WTC11 (cell line): ENCODE data around the gene KCNH3.

Experiments
- CREB1 ChIP-seq: sonication (generic); formaldehyde crosslinking; IDR thresholded peaks from 2 replicates; pipeline ENCODE4 v1.8.0; 2023; ENCODE audit warnings: mild to moderate bottlenecking, missing genetic modification reagents
- ZBTB21 ChIP-seq: sonication (generic); formaldehyde crosslinking; IDR thresholded peaks from 2 replicates; pipeline ENCODE4 v1.8.1; 2023; ENCODE audit warnings: mild to moderate bottlenecking, missing genetic modification reagents, borderline replicate concordance
- ZNF671 ChIP-seq: fragments of 250-450 bp; sonication (Bioruptor Pico); IDR thresholded peaks from 2 replicates; pipeline ENCODE4 v1.8.0; 2021; ENCODE audit warnings: mild to moderate bottlenecking
- TF ChIP-seq, protein P1 (sequence below): sonication (generic); formaldehyde crosslinking; IDR thresholded peaks from 2 replicates; pipeline ENCODE4 v1.8.1; 2023; ENCODE audit warnings: mild to moderate bottlenecking, missing genetic modification reagents
- TF ChIP-seq, protein P2 (sequence below): sonication (generic); formaldehyde crosslinking; IDR thresholded peaks from 2 replicates; pipeline ENCODE4 v1.8.1; 2023; ENCODE audit warnings: mild to moderate bottlenecking, missing genetic modification reagents, borderline replicate concordance
- TF ChIP-seq, protein P3 (sequence below): fragments of 200-600 bp; IDR thresholded peaks from 2 replicates; pipeline ENCODE4 v1.8.0; 2022; ENCODE audit warnings: antibody characterized with exemption

DNA sequence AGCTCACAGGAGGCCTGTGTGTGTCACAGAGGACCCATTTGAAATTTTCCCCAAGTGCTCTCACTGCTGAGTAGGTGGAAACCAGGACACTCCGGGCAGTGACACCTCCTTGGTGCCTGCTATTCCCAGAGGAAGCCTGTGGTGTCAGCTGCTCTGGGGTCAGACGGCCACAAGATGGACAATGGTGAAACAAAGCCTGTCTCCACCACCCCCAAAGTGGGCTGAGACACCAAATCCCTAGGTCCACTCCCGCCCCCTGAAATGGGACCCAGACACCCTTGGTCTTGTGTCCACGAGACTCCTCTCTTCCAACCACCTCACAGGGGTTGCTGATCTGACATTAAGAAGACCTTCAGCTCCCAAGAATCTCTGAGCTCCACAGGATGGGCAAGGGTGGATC, 7.0 kb downstream of the KCNH3 start:
- TF ChIP-seq ZBTB21 (CRISPR knock-in tag), result no peak
- TF ChIP-seq, protein P1, sequence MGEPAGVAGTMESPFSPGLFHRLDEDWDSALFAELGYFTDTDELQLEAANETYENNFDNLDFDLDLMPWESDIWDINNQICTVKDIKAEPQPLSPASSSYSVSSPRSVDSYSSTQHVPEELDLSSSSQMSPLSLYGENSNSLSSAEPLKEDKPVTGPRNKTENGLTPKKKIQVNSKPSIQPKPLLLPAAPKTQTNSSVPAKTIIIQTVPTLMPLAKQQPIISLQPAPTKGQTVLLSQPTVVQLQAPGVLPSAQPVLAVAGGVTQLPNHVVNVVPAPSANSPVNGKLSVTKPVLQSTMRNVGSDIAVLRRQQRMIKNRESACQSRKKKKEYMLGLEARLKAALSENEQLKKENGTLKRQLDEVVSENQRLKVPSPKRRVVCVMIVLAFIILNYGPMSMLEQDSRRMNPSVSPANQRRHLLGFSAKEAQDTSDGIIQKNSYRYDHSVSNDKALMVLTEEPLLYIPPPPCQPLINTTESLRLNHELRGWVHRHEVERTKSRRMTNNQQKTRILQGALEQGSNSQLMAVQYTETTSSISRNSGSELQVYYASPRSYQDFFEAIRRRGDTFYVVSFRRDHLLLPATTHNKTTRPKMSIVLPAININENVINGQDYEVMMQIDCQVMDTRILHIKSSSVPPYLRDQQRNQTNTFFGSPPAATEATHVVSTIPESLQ, result no peak
- TF ChIP-seq, protein P2, sequence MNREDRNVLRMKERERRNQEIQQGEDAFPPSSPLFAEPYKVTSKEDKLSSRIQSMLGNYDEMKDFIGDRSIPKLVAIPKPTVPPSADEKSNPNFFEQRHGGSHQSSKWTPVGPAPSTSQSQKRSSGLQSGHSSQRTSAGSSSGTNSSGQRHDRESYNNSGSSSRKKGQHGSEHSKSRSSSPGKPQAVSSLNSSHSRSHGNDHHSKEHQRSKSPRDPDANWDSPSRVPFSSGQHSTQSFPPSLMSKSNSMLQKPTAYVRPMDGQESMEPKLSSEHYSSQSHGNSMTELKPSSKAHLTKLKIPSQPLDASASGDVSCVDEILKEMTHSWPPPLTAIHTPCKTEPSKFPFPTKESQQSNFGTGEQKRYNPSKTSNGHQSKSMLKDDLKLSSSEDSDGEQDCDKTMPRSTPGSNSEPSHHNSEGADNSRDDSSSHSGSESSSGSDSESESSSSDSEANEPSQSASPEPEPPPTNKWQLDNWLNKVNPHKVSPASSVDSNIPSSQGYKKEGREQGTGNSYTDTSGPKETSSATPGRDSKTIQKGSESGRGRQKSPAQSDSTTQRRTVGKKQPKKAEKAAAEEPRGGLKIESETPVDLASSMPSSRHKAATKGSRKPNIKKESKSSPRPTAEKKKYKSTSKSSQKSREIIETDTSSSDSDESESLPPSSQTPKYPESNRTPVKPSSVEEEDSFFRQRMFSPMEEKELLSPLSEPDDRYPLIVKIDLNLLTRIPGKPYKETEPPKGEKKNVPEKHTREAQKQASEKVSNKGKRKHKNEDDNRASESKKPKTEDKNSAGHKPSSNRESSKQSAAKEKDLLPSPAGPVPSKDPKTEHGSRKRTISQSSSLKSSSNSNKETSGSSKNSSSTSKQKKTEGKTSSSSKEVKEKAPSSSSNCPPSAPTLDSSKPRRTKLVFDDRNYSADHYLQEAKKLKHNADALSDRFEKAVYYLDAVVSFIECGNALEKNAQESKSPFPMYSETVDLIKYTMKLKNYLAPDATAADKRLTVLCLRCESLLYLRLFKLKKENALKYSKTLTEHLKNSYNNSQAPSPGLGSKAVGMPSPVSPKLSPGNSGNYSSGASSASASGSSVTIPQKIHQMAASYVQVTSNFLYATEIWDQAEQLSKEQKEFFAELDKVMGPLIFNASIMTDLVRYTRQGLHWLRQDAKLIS (CRISPR knock-in tag), result no peak
- TF ChIP-seq CREB1, result no peak
- no peak for TF ChIP-seq ZNF671 (CRISPR knock-in tag)
- TF ChIP-seq, protein P3, sequence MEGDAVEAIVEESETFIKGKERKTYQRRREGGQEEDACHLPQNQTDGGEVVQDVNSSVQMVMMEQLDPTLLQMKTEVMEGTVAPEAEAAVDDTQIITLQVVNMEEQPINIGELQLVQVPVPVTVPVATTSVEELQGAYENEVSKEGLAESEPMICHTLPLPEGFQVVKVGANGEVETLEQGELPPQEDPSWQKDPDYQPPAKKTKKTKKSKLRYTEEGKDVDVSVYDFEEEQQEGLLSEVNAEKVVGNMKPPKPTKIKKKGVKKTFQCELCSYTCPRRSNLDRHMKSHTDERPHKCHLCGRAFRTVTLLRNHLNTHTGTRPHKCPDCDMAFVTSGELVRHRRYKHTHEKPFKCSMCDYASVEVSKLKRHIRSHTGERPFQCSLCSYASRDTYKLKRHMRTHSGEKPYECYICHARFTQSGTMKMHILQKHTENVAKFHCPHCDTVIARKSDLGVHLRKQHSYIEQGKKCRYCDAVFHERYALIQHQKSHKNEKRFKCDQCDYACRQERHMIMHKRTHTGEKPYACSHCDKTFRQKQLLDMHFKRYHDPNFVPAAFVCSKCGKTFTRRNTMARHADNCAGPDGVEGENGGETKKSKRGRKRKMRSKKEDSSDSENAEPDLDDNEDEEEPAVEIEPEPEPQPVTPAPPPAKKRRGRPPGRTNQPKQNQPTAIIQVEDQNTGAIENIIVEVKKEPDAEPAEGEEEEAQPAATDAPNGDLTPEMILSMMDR, result no peak
